Endothelial cell of umbilical vein (primary cell): ENCODE measurements around the gene KRT6C. TPM values are rescaled to one million over a fixed set of nuclear protein-coding genes. Genes with fewer than 3 reads are reported as not detected.

ENCODE experiments used
- BruUV-seq: library from RNA; stranded (reverse); fragments of 400-500 nt; replicated peaks from 2 replicates; lab custom pipeline; 2021; lab: Mats Ljungman, UMichigan
- CTCF ChIA-PET: fragments of 300-600, 350-600 bp; sonication (Branson Sonifier 250); formaldehyde crosslinking; loops from one replicate; lab custom pipeline; 2021; ENCODE audit warnings: antibody characterized with exemption, inconsistent platforms; lab: Charles Lee
- POLR2A ChIA-PET: fragments of 300-600, 350-600 bp; sonication (Branson Sonifier 250); formaldehyde crosslinking; loops from one replicate; lab custom pipeline; 2021; ENCODE audit warnings: antibody characterized with exemption, inconsistent platforms; lab: Charles Lee
- DNase-seq: peaks from one replicate; pipeline ENCODE4 v3.0.0-alpha.2; 2011; ENCODE audit warnings: low read depth, low spot score
- FAIRE-seq: peaks from 2 replicates; lab custom pipeline; 2011; peaks lifted over from hg19 to GRCh38; lab: Jason Lieb, UNC
- H2AFZ ChIP-seq: 2 replicates; pipeline ENCODE4 v1.6.0; 2012; ENCODE audit warnings: low read depth, low read length, control low read depth, inconsistent platforms
- H3K27ac ChIP-seq: 2 replicates; pipeline ENCODE4 v1.5.1; 2011; ENCODE audit warnings: low read depth, mild to moderate bottlenecking, control low read depth, low read length, moderate library complexity; ENCODE audit not compliant: insufficient read depth
- H3K27me3 ChIP-seq, 2 experiments: 2 replicates each; pipeline versions ENCODE4 v1.6.0 to v1.6.1; 2011; ENCODE audit warnings: low read length in 2 of 2, mixed read lengths in 1 of 2; ENCODE audit not compliant: control insufficient read depth in 2 of 2, insufficient read depth in 2 of 2
- H3K36me3 ChIP-seq, 2 experiments: 2 replicates in 1 of 2; 3 replicates in 1 of 2; pipeline ENCODE4 v1.5.1; 2011; ENCODE audit warnings: low read length in 2 of 2, mild to moderate bottlenecking in 1 of 2, moderate library complexity in 1 of 2; ENCODE audit not compliant: control insufficient read depth in 2 of 2, insufficient read depth in 2 of 2; ENCODE audit errors: extremely low read depth in 1 of 2
- H3K4me1 ChIP-seq: 3 replicates; pipeline ENCODE4 v1.5.1; 2011; ENCODE audit warnings: mild to moderate bottlenecking, low read length; ENCODE audit not compliant: control insufficient read depth, insufficient read depth; ENCODE audit errors: extremely low read depth
- H3K4me2 ChIP-seq: 2 replicates; pipeline ENCODE4 v1.6.1; 2011; ENCODE audit warnings: low read length, control low read depth, mixed read lengths; ENCODE audit not compliant: insufficient read depth
- H3K4me3 ChIP-seq, 3 experiments: fragments of 200-600 bp in 1 of 3; sonication (generic), shearing (Covaris generic) in 1 of 3; replicated peaks in 1 of 3; 2 replicates each; pipeline ENCODE4 v1.5.1; 2011 to 2016; ENCODE audit warnings: control low read depth in 3 of 3, low read length in 3 of 3, mild to moderate bottlenecking in 2 of 3, inconsistent platforms in 1 of 3, low read depth in 1 of 3, moderate library complexity in 1 of 3; ENCODE audit not compliant: insufficient read depth in 1 of 3
- H3K79me2 ChIP-seq: 2 replicates; pipeline ENCODE4 v1.6.0; 2012; ENCODE audit warnings: low read length, inconsistent platforms; ENCODE audit not compliant: control insufficient read depth, insufficient read depth
- H3K9ac ChIP-seq: replicated peaks from 2 replicates; pipeline ENCODE3; 2011; ENCODE audit warnings: low read length, control low read depth; ENCODE audit not compliant: insufficient read depth; ENCODE audit errors: extremely low read depth
- H3K9me1 ChIP-seq: replicated peaks from 3 replicates; pipeline ENCODE4 v1.6.0; 2011; ENCODE audit warnings: mild to moderate bottlenecking, low read length; ENCODE audit not compliant: control insufficient read depth, insufficient read depth; ENCODE audit errors: extremely low read depth
- H3K9me3 ChIP-seq: replicated peaks from 2 replicates; pipeline ENCODE4 v1.5.1; 2012; ENCODE audit warnings: low read length, inconsistent platforms; ENCODE audit not compliant: control insufficient read depth, insufficient read depth
- H4K20me1 ChIP-seq: replicated peaks from 2 replicates; pipeline ENCODE3; 2011; ENCODE audit warnings: mild to moderate bottlenecking, low read length; ENCODE audit not compliant: control insufficient read depth, insufficient read depth; ENCODE audit errors: extremely low read depth
- EZH2 ChIP-seq: IDR thresholded peaks from 2 replicates; pipeline ENCODE4 v1.6.1; 2012; ENCODE audit warnings: borderline replicate concordance, low read depth, mild to moderate bottlenecking, moderate library complexity, low read length, inconsistent platforms; ENCODE audit not compliant: severe bottlenecking
- FOS ChIP-seq: IDR thresholded peaks from 2 replicates; pipeline ENCODE4 v1.6.1; 2011; ENCODE audit warnings: mild to moderate bottlenecking, low read length, moderate library complexity, borderline replicate concordance; ENCODE audit not compliant: insufficient read depth
- GATA2 ChIP-seq: IDR thresholded peaks from 2 replicates; pipeline ENCODE4 v1.7.0; 2011; ENCODE audit warnings: low read depth, mild to moderate bottlenecking, moderate library complexity, mixed read lengths, low read length; ENCODE audit not compliant: insufficient read length, insufficient read depth
- JUN ChIP-seq: IDR thresholded peaks from 2 replicates; pipeline ENCODE4 v1.6.1; 2011; ENCODE audit warnings: borderline replicate concordance, low read depth; ENCODE audit not compliant: insufficient read length, insufficient read depth
- MYC ChIP-seq: IDR thresholded peaks from one replicate; pipeline ENCODE4 v1.6.1; 2011; ENCODE audit warnings: mild to moderate bottlenecking, low read depth, low read length
- POLR2A ChIP-seq: IDR thresholded peaks from 2 replicates; pipeline ENCODE4 v1.6.1; 2012; ENCODE audit warnings: low read depth, mild to moderate bottlenecking, control low read depth, low read length
- POLR2AphosphoS5 ChIP-seq: IDR thresholded peaks from 2 replicates; pipeline ENCODE4 v1.6.1; 2012; ENCODE audit warnings: low read depth, mild to moderate bottlenecking, control low read depth, low read length, moderate library complexity; ENCODE audit not compliant: insufficient read depth
- dilution Hi-C: fragments of 300-500 bp; cut with MboI; formaldehyde crosslinking; loops from one replicate; pipeline ENCODE4 v1.15.0; 2019; ENCODE audit warnings: low sequenced_read_pairs; ENCODE audit not compliant: extremely low pct_ligation_motif_present
- intact Hi-C: fragments of 100-400 bp; cut with micrococcal nuclease; formaldehyde crosslinking; loops from one replicate; pipeline ENCODE4 v1.10.0; 2022
- polyA plus RNA-seq, 4 experiments: library from polyadenylated mRNA; depleted of rRNA in 3 of 4; stranded (reverse) in 3 of 4; unstranded in 1 of 4; fragments of >200 nt; gene quantifications; 2 replicates each; pipeline versions ENCODE4 v1.2.1 to v1.2.3, GENCODE V29; 2011 to 2012; ENCODE audit warnings: missing spikeins in 1 of 4
- total RNA-seq: library from RNA; stranded (reverse); gene quantifications from 2 replicates; pipeline ENCODE4 v1.2.3, GENCODE V29; 2021
- TF ChIP-seq, protein P1 (sequence below), 2 donors: IDR thresholded peaks; 1 replicate in 1 of 2; 2 replicates in 1 of 2; pipeline ENCODE4 v1.5.1; 2011; ENCODE audit warnings: low read length in 2 of 2, mild to moderate bottlenecking in 2 of 2, moderate library complexity in 2 of 2, control low read depth in 1 of 2, inconsistent platforms in 1 of 2, low read depth in 1 of 2; ENCODE audit not compliant: insufficient read depth in 1 of 2; ENCODE audit errors: extremely low read depth in 1 of 2
- TF ChIP-seq, protein P2 (sequence below): IDR thresholded peaks from 2 replicates; pipeline ENCODE4 v1.6.1; 2011; ENCODE audit not compliant: insufficient read depth, insufficient read length

The KRT6C gene
- total and polyA plus RNA-seq, 2 donors (not counting 3 experiments of a cell fraction or from before 2014, with no cell fraction given) = not detected

DNA sequence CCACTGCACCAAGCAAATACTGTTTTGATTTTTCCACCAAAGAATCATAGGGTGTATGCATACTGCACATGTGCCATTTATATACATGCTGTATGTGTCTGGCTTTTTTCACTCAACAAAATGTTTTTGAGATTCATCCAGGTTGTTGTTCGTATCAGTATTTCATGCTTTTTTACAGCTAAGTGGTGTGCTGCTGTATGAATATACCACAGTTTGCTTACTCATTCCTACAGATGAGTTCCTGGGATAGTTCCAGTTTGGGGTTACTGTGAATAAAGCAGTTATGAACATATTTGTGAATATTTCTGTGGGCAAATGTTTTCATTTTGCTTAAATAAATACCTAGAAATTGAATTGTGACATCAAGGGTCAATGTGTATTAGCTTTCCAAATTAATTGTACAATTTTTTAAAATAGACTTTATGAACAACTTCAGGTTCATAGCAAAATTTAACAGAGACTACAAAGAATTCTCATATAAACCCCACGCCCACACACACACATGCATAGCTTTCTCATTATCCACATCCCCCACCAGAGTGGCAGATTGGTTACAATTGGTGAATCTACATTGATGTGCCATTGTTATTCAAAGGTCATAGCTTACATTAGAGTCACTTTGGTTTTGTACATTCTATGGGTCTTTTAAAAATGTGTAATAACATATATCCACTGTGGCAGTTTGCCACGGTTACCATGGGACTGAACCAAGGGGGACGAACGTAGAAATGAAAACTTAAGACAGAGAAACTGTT lies 26.4 kb upstream of the KRT6C start:
- dilution Hi-C loops (no loop called here), intact Hi-C loops (no loop called here)
- Histone ChIP-seq H3K79me2 (no peaks in the 10 kb centered on the region), H3K9me1 (no peaks in the 10 kb centered on the region), H3K27me3 (peaks cover 7 to 14% of the 10 kb centered on the region in 2 experiments), H3K36me3 (no peaks in the 10 kb centered on the region), H3K4me1 (no peaks in the 10 kb centered on the region), H3K9me3 (no peaks in the 10 kb centered on the region), H4K20me1 (no peaks in the 10 kb centered on the region), H3K27ac (no peak overlapping the region), H3K4me3 (no peak overlapping the region), H2AFZ (no peak overlapping the region), H3K4me2 (no peak overlapping the region), H3K9ac (no peak overlapping the region)
- DNase-seq (no peak), FAIRE-seq (no peak)
- BruUV-seq = no TSS peak
- CTCF ChIA-PET = interaction anchor here (1.2 kb wide), 2 partner anchors 9 to 17 kb away, joined by 3 to 4 read pairs; no protein-coding TSS in a partner anchor
- POLR2A ChIA-PET = no interaction called here
- TF ChIP-seq FOS = no peak
- TF ChIP-seq EZH2 = no peak
- no peak for TF ChIP-seq MYC
- no peak for TF ChIP-seq POLR2AphosphoS5
- TF ChIP-seq GATA2 = no peak
- TF ChIP-seq, protein P1, sequence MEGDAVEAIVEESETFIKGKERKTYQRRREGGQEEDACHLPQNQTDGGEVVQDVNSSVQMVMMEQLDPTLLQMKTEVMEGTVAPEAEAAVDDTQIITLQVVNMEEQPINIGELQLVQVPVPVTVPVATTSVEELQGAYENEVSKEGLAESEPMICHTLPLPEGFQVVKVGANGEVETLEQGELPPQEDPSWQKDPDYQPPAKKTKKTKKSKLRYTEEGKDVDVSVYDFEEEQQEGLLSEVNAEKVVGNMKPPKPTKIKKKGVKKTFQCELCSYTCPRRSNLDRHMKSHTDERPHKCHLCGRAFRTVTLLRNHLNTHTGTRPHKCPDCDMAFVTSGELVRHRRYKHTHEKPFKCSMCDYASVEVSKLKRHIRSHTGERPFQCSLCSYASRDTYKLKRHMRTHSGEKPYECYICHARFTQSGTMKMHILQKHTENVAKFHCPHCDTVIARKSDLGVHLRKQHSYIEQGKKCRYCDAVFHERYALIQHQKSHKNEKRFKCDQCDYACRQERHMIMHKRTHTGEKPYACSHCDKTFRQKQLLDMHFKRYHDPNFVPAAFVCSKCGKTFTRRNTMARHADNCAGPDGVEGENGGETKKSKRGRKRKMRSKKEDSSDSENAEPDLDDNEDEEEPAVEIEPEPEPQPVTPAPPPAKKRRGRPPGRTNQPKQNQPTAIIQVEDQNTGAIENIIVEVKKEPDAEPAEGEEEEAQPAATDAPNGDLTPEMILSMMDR (IDR thresholded peaks at IDR 0.05; ENCODE audit: extremely low read depth in 1 of 2, insufficient read depth in 1 of 2, low read depth in 1 of 2, low read length in 2 of 2) = no peak
- no peak for TF ChIP-seq POLR2A
- TF ChIP-seq JUN = no peak
- TF ChIP-seq, protein P2, sequence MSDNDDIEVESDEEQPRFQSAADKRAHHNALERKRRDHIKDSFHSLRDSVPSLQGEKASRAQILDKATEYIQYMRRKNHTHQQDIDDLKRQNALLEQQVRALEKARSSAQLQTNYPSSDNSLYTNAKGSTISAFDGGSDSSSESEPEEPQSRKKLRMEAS = no peak
